Measurements from ENCODE around the gene C9orf85. TPM values are rescaled to one million over a fixed set of nuclear protein-coding genes. Genes with fewer than 3 reads are reported as not detected.

The C9orf85 gene
- total and polyA plus RNA-seq, 9 of the 15 experiments (the other 6 are each of a cell fraction or from before 2014, with no cell fraction given) = 6.7 to 17.6 (median 13.0) TPM

- TF ChIP-seq MED1 (CRISPR knock-in tag; IDR thresholded peaks at IDR 0.05; ENCODE audit: borderline replicate concordance) (no peak), ZNF518B (CRISPR knock-in tag; IDR thresholded peaks at IDR 0.05) (no peak), IRF1 (CRISPR knock-in tag; IDR thresholded peaks at IDR 0.05; ENCODE audit: borderline replicate concordance) (no peak), NCOA6 (IDR thresholded peaks at IDR 0.05) (no peak), PRMT5 (CRISPR knock-in tag; IDR thresholded peaks at IDR 0.05) (no peak), KDM2B (CRISPR knock-in tag; IDR thresholded peaks at IDR 0.05) (no peak), FOS (IDR thresholded peaks at IDR 0.05; ENCODE audit: extremely low read depth, insufficient read length) (peak; percentile 90), ZHX1 (conservative IDR thresholded peaks at IDR 0.05; ENCODE audit: low read length) (no peak), MNT (conservative IDR thresholded peaks at IDR 0.05) (peak; percentile 79 to 88; a peak in 3 of 4 replicates), NCOA4 (IDR thresholded peaks at IDR 0.05; ENCODE audit: partially characterized antibody) (no peak), VEZF1 (CRISPR knock-in tag; IDR thresholded peaks at IDR 0.05) (peak; percentile 96), ZBTB43 (CRISPR knock-in tag; IDR thresholded peaks at IDR 0.05) (no peak), TAF7 (tag; IDR thresholded peaks at IDR 0.05) (peak; percentile 87)
These were observed at the start of gene C9orf85, which contains the start of gene ABHD17B (continued) for GRCh38 chr9:71911061-71911907.
